ENCODE measurements around the gene CMTM2. TPM values are rescaled to one million over a fixed set of nuclear protein-coding genes. Genes with fewer than 3 reads are reported as not detected.

Gene CMTM2
- under 1 TPM in 9 of 10 donors, not detected in 1; 0.26 to 0.79 (median 0.49) TPM for polyA plus RNA-seq (ENCODE audit: insufficient read length in 10 of 10)
- long read RNA-seq, donor 1 = 0 reads
- long read RNA-seq, donor 2, partial matches to known transcripts = 0 of 1 reads
- long read RNA-seq, donor 2, other reads (novel, unspliced or antisense) = 0 of 1 reads
- long read RNA-seq, donor 3 = 0 reads
- long read RNA-seq, donor 4 = 0 reads
- long read RNA-seq, donor 5 = 0 reads
- long read RNA-seq, donor 6 = 0 reads
- long read RNA-seq, donor 7 = 0 reads
- long read RNA-seq, donor 8 = 0 reads
- long read RNA-seq, donor 9 = 0 reads

DNA sequence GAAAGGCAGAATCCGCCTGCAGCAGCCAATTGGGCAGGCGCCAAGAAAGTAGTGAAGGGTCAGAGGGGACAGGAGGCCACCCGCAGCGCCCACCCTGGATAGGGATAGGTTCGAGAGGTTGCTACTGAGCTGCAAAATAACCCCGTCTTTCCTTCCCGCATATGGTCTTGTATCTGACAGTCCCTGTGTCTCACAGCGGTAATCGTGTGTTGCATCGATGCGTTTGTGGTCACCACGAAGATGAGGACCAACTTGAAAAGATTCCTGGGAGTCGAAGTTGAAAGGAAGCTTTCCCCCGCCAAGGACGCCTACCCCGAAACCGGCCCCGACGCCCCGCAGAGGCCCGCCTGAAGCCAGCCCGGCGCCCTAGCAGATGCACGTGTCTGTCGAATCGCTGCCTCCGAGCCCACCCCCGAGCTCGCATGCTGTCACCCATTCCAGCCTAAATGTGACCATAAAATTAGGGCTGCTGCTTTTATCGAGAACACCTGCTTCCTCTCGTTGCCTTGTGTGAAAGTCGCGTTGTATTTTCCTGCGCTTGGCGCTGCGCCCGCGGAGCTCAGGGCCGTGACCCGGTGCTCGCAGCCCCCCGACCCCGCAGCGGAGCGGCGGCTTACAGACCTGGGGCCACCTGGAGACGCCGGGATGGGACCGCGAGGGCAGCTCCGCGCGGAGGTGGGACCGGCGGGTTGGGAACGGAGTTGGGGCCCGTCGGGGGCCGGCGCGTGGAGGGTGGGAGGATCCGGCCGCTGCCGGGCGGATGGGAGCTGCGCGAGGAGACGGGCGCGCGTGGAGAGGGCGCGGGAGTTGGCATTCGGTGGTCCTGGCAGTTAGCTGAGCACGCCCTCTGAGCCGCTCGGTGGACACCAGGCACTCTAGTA, at the start of gene CMTM2:
Gene CMTM2 (plus strand): TSS at position 813 of the 881 bp plus-strand sequence. CDS start 145 bp downstream, outside the sequence.
- peak in 2 of 3 donors; percentile 34 to 78 for DNase-seq

DNA sequence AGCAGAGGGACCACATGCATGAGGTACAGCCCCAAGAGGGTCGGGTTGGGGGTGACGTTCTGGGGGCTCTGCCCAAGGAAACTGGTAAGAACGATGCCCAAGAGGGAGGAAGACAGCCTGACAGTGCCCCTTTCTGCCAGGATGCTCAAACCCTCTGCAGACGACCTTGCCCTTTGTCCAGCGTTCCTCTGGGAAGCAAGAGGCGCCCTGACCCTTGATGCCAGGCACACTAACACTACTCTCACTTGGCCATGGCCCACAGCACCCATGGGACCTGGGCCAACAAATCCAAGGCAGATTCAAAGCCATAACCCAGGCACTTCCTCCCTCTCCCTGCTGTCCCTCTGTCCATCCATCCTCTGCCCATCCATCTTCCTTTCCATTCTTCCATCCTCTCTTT, 49.8 kb upstream of the CMTM2 start:
- DNase-seq = no peak

DNA sequence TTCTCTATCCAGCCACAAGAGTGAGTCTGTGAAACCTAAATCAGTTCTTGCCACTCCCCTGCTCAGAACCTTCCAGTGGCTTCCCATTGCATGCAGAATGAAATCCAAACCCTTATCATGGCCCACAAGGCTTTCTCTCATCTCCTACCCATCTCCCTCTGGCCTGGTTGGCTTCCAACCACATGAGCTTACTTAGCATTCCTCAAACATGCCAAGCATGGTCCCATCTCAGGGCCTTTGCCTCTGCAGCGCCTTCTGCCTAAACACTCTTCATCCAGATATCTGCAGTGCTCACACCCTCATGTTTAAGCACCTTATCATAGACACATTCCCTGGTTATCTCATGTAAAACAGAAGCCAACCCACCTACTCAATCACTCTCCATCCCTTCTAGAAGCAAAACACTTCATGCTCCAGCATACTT, 44.9 kb upstream of the CMTM2 start:
- DNase-seq = no peak

DNA sequence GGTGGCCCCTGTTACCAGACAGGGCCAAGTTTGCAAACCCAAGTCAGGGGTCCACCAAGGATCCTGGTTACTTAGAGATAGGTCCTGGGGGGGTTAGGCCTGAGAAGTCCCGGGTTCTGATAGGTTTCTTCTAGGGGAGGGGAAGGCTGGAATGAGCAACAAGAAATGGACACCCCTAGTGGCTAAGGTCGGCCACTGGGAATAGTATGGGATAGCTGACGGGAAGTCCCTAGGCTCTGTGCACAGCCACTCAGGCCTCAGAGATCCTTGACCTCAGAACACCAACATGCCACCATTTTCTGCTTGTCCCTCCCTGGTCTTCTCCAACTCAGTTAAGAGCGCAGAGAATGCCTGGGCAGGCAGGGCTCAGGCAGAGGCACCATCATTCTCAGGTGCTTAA, 42.7 kb upstream of the CMTM2 start:
- DNase-seq = no peak

GRCh38 chr16:66537236-66537635, 42.0 kb upstream of the CMTM2 start:
- no peak for DNase-seq

GRCh38 chr16:66538910-66539309, 40.4 kb upstream of the CMTM2 start:
- no peak for DNase-seq

DNA sequence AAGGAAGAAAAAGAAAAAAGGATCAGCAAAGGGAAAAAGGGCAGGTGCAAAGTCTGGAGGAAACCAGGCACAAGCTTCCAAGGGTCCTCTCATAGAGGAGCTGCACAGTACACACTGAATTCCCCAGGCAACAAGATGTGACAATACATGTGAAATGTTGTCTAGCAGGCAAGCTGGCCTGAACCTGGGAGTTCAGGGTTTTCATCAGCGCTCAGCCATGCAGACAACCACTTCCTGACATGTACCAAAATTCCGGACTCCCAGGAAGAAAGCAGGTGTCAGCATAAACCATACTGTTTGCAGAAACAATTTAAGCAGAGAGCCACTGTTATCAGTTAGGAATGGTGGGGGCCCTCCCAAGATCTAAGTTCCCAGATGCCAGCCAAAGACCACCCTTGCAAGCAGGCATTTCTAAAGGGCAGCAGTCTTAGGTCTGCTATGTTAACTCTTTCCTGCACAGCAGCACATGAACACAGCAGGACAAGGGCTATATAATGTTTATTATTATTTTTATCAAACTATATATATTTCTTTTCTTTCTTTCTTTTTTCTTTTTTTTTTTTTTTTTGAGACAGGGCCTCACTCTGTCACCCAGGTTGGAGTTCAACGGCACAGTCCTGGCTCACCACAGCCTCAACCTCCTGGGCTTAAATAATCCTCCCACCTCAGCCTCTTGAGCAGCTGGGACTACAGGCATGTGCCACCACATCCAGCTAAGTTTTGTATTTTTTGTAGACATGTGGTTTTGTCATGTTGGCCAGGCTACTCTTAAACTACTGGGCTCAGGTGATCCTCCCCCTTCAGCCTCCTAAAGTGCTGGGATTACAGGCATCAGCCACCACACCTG, 39.4 kb upstream of the CMTM2 start:
- DNase-seq = no peak

GRCh38 chr16:66541388-66542355, 37.6 kb upstream of the CMTM2 start:
- DNase-seq = no peak

- DNase-seq = no peak
Observed at GRCh38 chr16:66542396-66542795, 36.9 kb upstream of the CMTM2 start.

DNA sequence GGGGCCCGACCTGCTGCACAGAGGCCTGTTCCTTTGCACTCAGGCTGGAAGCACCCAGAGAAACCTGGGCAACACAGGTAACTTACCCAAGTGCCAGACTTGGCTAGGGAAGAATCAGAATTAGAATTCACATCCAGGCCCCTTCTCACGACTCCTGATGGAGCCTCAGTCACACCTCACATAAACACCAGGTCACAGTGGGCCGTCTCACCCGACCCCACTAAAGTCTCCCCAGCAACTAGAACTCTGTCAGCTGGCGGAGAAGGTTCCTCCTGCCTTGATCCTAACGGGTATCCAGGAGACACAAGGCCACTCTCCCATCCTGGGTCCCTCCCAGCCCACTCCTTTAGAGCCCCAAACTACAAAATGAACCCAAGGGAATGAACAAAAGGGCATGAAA, 35.7 kb upstream of the CMTM2 start:
- DNase-seq = no peak

DNA sequence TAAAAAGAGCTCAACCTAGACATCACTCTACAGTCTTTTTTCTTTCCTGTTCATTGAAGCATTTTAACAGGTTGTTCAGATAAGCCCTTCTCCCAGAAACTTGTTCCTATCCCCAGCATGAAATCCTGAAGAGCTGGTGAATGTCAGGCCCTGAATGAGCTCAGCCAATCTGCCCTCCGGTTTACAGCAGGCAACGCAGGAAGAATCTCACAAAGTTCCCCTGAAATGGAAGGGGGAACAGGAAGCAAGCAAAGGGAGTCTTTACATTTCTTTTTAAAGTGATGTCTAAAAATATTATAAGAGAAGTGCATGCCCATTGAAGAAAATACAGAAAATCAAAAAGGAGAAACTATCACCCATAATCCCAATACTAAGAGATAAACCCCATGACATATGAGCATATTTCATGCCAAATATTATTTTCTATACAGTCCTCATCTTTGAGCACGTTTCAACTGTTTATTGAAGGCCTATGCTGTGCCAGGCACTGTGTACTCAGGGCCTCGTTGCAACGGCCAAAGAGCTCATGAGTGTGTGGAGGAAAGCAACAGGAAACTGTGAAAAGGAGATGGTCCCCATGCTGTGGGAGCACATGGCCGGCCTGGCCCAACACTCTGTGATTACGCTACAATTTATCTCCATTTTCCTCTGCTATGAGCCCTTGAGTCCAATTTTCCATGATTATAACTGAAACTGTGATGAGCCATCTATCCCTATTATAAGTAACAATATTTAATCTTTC, 35.1 kb upstream of the CMTM2 start:
- DNase-seq = no peak

DNA sequence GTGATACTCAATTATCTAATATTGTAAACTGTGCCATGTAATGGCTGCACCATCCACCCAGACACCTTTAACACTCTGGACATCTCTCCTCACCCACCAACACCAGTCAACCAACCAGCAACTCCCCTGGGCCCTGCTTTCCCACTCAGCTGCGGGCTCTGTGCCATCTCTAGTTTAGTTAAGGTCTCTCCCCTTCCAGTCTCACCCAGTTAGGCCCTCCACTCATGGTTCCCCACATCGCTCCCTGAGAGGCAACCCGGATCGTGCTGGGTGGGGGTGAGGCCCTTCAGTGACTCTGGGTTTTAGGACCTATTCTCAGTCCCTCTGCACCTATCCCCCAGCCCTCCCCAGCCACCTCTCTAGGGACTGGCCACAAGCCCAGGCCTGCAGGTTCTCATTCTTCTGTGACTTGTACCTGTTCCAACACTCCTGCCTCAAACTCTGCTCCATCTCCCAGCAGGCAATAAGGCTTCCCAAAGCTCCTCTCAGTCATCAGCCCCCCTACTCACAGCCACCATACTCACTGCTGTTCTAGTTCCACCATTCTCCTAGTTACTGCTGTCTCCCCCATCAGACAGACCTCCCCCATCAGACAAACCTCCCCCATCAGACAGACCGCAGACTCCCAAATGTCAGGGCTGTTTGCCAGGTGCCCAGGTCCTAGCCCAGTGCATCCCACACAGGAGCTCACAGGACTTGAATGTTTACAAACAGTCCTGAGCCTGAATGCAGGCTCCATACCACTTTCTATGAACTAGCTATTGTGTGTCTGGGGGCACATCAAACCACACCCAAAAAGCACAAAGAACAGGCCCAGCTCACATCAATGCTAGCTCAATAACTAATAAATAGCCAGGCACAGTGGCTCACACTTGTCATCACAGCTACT, 31.9 kb upstream of the CMTM2 start:
- DNase-seq = no peak

DNA sequence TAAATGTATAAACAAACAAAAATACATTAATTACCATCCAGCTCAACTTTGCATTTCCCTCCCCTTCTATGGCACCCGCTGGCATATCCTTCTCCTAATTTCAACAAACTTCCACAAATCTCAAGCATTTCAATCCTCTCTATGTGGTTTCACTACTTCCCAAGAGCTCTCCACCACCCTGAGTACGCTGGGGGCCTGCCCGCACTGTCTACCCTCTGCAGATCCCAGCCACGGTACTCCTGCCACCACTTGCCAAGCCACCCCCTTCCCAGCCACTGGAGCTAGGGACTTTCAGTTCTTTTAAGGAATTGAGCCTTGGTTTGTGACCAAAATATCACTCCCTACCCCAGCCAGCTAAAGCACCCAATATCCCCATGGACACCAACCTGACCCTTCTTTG, 31.2 kb upstream of the CMTM2 start:
- DNase-seq = no peak

- DNase-seq = no peak
Observed at GRCh38 chr16:66548868-66549267, 30.4 kb upstream of the CMTM2 start.

DNA sequence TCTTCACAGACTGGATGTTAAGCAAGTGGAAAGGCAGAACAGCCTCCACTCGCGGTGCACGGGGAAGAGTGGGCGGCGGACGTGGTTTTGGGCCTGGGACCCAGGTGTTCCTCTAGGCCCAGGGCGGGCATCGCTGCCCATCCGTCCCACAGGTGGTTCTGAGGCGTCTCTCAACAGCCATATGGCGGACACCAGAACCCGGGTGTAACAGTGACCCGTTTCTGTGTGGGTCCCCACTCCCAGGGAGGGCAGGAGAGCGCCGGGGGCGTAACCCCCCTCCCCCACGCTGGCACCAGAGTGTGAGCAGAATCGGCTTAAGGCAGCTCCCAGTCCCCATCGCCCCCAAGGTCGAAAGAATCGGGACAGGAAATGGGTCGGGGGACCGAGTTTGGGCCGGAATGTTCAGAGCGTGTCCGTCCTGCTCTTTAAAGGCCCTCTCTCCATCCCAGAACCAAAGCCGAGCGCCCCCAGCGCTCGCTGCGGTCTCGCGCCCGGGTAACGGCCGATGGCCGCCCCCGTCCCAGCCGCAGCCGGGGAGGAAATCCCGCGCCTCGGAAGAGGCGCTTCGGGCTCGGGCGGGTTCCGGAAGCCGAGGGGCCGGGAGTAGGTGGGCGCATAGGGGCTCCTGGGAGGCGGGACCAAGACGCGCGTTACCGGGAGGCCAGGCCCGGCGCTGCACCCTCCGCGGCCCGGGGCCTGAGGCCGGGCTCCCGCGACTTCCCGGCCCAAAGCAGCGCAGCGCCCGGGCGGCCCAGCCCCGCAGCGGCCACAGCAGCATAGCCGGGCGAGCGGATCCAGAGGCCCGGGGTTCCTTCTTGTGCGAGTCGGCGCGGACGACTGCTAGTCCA, 29.8 kb upstream of the CMTM2 start, which contains the start of gene TK2:
Gene TK2 (minus strand): TSS at position 839 of the 848 bp plus-strand sequence. CDS start 61 bp downstream, at position 778.
- peak; percentile 69 to 95 (median 87) for DNase-seq

DNA sequence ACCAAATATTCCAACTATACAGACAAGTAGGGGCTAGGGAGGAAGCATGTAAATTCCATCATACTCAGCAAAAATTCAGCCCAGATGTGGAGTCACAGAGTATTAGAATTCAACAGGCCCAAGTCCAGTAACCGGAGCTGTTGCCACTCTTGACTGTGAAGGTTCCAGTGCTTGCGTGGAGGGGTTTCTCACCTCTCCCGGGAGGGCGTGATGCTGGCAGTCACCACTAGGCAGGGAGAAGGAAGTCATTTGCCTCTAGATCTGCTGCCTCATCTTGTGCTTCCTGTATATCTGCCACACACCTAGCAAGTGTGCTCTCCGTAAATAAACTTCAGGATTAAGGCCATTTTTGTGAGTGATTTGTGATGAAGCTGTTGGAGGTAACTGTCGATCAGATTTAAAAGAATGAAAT, 27.9 kb upstream of the CMTM2 start:
- DNase-seq = peak in 2 of 3 donors; percentile 36 to 71

DNA sequence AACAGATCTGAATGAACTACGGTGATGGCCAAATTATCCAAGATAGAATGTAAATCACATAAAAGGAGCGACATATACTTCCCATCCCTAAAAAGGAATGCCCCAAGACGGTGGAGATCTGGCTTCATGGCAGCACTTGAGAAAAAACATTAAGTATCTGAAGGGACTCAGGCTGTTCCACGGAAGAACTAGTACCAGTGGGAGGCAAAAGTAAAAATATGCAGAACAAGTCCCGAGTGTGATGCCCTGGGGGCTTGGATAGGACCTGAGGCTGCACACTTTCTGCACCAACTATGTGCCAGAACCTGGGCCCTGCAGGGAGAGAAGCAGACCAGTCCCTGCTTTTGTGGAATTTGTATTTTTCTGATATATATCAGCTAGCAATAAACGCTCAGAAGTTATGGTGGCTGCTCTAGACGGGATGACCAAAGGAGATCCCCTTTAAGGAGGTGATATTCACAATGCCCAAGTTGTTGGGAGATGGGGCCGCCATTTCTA, 27.4 kb upstream of the CMTM2 start:
- no peak for DNase-seq
